ENCODE results near the gene PLCB3. TPM values are rescaled to one million over a fixed set of nuclear protein-coding genes. Genes with fewer than 3 reads are reported as not detected.

PLCB3 gene
- total RNA-seq, 3 donors from 2014 or later: 6.2 to 8.2 (median 6.4) TPM

- Mint-ChIP-seq H3K36me3 (ENCODE audit: insufficient read depth) (no peaks in the 10 kb centered on the region), H3K4me3 (peak overlapping the region; percentile 86), H3K9me3 (no peaks in the 10 kb centered on the region), H3K27me3 (ENCODE audit: low read depth) (no peaks in the 10 kb centered on the region), H3K4me1 (ENCODE audit: low read depth) (peaks cover 48% of the 10 kb centered on the region)
- ATAC-seq (no peak), DNase-seq (no peak)
Observed at GRCh38 chr11:64227405-64227956, 23.8 kb upstream of the PLCB3 start.

- no peaks in the 10 kb centered on the region for H3K27me3 Mint-ChIP-seq (ENCODE audit: low read depth)
- DNase-seq: no peak
- H3K4me1 Mint-ChIP-seq (ENCODE audit: low read depth): peaks cover 54% of the 10 kb centered on the region
- ATAC-seq: no peak
- H3K9me3 Mint-ChIP-seq: no peaks in the 10 kb centered on the region
- no peaks in the 10 kb centered on the region for H3K36me3 Mint-ChIP-seq (ENCODE audit: insufficient read depth)
- H3K4me3 Mint-ChIP-seq: peak overlapping the region; percentile 83
Observed at GRCh38 chr11:64229090-64229743, 22.1 kb upstream of the PLCB3 start.

DNA sequence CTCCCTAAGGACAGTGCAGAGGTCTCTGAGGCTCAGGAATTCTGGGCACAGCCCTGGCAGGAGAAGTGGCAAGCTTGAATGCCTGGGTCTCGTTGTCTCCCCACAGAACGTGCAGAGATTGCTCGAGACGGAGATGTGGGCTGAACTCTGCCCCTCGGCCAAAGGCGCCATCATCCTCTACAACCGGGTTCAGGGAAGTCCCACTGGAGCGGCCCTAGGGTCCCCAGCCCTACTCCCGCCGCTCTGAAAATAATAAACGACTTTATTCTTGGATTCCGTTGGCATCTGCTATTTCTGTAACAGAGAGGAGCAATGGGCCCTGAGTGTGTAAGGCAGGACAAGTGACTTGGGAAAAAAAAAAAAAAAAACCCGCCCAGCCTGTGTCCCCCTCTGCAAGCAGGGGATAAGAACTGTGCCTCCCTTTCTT, 21.6 kb upstream of the PLCB3 start:
- DNase-seq (no peak), ATAC-seq (no peak)
- peaks cover 53% of the 10 kb centered on the region for H3K4me1 Mint-ChIP-seq (ENCODE audit: low read depth)
- no peaks in the 10 kb centered on the region for H3K9me3 Mint-ChIP-seq
- H3K27me3 Mint-ChIP-seq (ENCODE audit: low read depth): no peaks in the 10 kb centered on the region
- H3K4me3 Mint-ChIP-seq: peak overlapping the region; percentile 83
- H3K36me3 Mint-ChIP-seq (ENCODE audit: insufficient read depth): no peaks in the 10 kb centered on the region

DNA sequence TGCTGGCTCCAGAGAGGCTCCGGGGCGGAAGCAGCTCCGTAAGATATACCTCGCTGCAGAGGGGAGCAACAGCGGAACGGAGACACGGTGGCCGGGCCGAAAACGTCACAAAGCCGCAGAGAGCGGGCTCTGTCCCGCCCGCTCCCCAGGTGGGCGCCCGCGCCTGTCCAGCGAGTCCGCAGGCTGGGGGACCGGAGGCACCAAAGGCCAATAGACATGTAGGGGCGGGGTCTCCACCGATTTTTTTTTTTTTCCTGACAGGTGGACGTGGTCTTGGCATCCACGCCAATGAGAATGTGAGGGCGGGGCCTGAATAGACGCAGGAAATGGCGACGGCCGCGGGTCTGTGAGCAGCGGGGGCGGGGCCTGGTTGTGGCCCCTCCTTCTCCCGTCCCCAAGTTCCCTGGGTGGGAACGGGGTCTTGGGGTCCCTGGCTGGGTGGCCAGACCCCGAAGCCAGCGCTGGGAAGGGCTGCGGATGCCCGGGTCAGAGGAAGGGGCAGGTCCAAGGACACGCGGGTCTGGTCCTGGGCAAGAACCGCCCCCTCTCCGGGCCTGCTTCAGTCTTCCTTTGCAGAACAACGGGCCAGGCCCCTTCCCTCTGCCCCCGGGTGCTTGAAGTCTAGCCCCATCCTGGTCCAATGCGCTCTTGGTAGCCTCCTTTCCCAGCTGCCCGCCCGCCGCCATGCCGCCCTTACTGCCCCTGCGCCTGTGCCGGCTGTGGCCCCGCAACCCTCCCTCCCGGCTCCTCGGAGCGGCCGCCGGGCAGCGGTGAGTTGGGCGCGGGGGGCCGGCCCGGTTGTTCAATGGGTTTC, 21.0 kb upstream of the PLCB3 start, which contains the start of gene DNAJC4:
Gene DNAJC4 (plus strand): TSS at position 378 of the 814 bp plus-strand sequence. CDS start 307 bp downstream, at position 685.
- Mint-ChIP-seq H3K27me3 (ENCODE audit: low read depth) (no peaks in the 10 kb centered on the region), H3K4me3 (peak within 1 kb of the TSS; percentile 83), H3K9me3 (no peaks in the 10 kb centered on the region), H3K4me1 (ENCODE audit: low read depth) (peaks cover 51% of the 10 kb centered on the region), H3K36me3 (ENCODE audit: insufficient read depth) (no peaks in the 10 kb centered on the region)
- ATAC-seq (peak; percentile 48 to 51), DNase-seq (peak; percentile 79)

GRCh38 chr11:64230985-64231365, 20.4 kb upstream of the PLCB3 start:
- no peak for ATAC-seq
- Mint-ChIP-seq H3K4me3 (peak overlapping the region; percentile 83), H3K36me3 (ENCODE audit: insufficient read depth) (no peaks in the 10 kb centered on the region), H3K27me3 (ENCODE audit: low read depth) (no peaks in the 10 kb centered on the region), H3K9me3 (no peaks in the 10 kb centered on the region), H3K4me1 (ENCODE audit: low read depth) (peaks cover 55% of the 10 kb centered on the region)
- DNase-seq: no peak

GRCh38 chr11:64231546-64231945, 19.8 kb upstream of the PLCB3 start:
- ATAC-seq: no peak
- no peaks in the 10 kb centered on the region for H3K9me3 Mint-ChIP-seq
- H3K36me3 Mint-ChIP-seq (ENCODE audit: insufficient read depth): no peaks in the 10 kb centered on the region
- H3K4me1 Mint-ChIP-seq (ENCODE audit: low read depth): peaks cover 55% of the 10 kb centered on the region
- DNase-seq: no peak
- H3K4me3 Mint-ChIP-seq: peak overlapping the region; percentile 83
- no peaks in the 10 kb centered on the region for H3K27me3 Mint-ChIP-seq (ENCODE audit: low read depth)

GRCh38 chr11:64232182-64232966, 19.0 kb upstream of the PLCB3 start:
- Mint-ChIP-seq H3K9me3 (no peaks in the 10 kb centered on the region), H3K4me3 (peak overlapping the region; percentile 33), H3K36me3 (ENCODE audit: insufficient read depth) (no peaks in the 10 kb centered on the region), H3K4me1 (ENCODE audit: low read depth) (peaks cover 48% of the 10 kb centered on the region), H3K27me3 (ENCODE audit: low read depth) (no peaks in the 10 kb centered on the region)
- DNase-seq (no peak), ATAC-seq (no peak)

DNA sequence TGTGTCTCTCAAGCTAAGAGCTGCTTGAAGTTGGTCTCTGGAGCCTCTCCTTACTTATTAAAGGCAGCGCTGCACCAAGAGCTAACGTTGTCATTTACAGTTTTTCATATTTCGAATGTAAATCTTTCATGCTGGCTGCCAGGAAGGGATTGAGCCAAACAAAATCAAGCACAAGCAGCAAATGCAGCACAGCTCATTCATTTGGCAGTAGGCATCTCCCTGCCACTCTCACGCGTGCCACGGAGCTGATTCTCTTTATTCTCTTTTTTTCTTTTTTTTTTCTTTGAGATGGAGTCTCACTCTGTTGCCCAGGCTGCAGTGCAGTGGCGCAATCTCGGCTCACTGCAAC, 18.4 kb upstream of the PLCB3 start:
- Mint-ChIP-seq H3K36me3 (ENCODE audit: insufficient read depth) (no peaks in the 10 kb centered on the region), H3K9me3 (no peaks in the 10 kb centered on the region), H3K27me3 (ENCODE audit: low read depth) (no peaks in the 10 kb centered on the region), H3K4me1 (ENCODE audit: low read depth) (peaks cover 44% of the 10 kb centered on the region), H3K4me3 (peak overlapping the region; percentile 72)
- DNase-seq (no peak), ATAC-seq (no peak)

GRCh38 chr11:64233913-64234586, 17.3 kb upstream of the PLCB3 start, which contains the start of gene VEGFB:
Gene VEGFB, plus strand, starts transcription at chr11:64234584. Its CDS starts 250 bp downstream, at chr11:64234834.
- Mint-ChIP-seq H3K36me3 (ENCODE audit: insufficient read depth) (no peaks in the 10 kb centered on the region), H3K9me3 (no peaks in the 10 kb centered on the region), H3K27me3 (ENCODE audit: low read depth) (no peaks in the 10 kb centered on the region), H3K4me3 (peak within 1 kb of the TSS; percentile 83), H3K4me1 (ENCODE audit: low read depth) (peaks cover 38% of the 10 kb centered on the region)
- ATAC-seq (peak; percentile 60 to 61), DNase-seq (peak; percentile 71)

DNA sequence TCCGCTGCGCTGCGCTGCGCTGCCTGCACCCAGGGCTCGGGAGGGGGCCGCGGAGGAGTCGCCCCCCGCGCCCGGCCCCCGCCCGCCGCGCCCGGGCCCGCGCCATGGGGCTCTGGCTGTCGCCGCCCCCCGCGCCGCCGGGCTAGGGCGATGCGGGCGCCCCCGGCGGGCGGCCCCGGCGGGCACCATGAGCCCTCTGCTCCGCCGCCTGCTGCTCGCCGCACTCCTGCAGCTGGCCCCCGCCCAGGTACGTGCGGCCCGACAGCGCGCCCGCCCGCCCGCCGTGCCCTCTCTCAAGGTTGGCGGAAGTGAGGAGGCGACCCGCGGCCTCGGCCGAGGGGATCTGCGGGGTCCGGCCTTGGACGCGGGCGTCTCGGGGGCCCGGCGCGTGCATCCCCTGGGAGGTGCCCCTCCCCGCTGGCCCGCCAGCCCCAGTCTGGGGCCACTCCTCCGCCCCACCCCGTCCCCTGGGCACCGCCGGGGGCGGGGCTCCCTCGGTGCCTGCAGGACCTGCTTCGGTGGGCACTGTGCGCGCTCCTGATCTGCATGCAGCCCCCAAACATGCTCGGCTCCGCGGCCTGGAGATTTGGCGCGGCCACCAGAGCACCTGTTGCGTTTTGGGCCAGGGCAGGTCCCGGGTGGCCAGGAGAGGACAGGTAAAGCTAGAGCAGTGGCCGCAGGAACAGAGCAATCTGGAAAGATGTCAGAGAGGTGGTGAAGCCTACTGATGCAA, 16.5 kb upstream of the PLCB3 start:
- Mint-ChIP-seq H3K9me3 (no peaks in the 10 kb centered on the region), H3K4me1 (ENCODE audit: low read depth) (peaks cover 33% of the 10 kb centered on the region), H3K4me3 (peak overlapping the region; percentile 83), H3K27me3 (ENCODE audit: low read depth) (no peaks in the 10 kb centered on the region), H3K36me3 (ENCODE audit: insufficient read depth) (no peaks in the 10 kb centered on the region)
- peak; percentile 66 for ATAC-seq
- DNase-seq: no peak

DNA sequence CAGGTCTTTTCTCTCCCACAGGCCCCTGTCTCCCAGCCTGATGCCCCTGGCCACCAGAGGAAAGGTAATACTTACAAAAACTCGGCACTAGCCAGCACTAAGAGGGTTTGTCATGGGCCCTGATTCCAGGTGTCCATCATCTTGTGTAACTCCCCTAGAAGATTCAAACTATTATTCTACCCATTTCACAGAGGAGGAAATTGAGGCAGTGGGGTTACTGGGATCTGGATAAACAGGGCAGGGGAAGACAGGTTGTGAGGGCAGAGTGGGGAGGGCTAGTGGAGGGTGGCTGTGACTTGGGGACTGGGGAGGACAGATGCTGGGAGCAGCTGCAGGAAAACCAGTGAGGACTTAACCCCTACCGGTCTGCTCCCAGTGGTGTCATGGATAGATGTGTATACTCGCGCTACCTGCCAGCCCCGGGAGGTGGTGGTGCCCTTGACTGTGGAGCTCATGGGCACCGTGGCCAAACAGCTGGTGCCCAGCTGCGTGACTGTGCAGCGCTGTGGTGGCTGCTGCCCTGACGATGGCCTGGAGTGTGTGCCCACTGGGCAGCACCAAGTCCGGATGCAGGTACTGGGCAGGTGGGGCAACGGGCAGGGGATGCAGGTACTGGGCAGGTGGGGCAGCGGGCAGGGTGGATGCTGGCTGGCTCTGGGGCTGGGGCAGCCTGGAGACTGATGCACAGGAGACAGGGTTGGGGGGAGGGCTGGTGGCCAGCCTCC, 15.7 kb upstream of the PLCB3 start:
- Mint-ChIP-seq H3K4me1 (ENCODE audit: low read depth) (peaks cover 37% of the 10 kb centered on the region), H3K9me3 (no peaks in the 10 kb centered on the region), H3K27me3 (ENCODE audit: low read depth) (no peaks in the 10 kb centered on the region), H3K36me3 (ENCODE audit: insufficient read depth) (peaks cover 2% of the 10 kb centered on the region), H3K4me3 (peak overlapping the region; percentile 83)
- DNase-seq (no peak), ATAC-seq (no peak)

GRCh38 chr11:64237484-64237951, 13.8 kb upstream of the PLCB3 start:
- no peaks in the 10 kb centered on the region for H3K9me3 Mint-ChIP-seq
- H3K4me3 Mint-ChIP-seq: no peak overlapping the region
- DNase-seq: no peak
- H3K27me3 Mint-ChIP-seq (ENCODE audit: low read depth): no peaks in the 10 kb centered on the region
- peaks cover 2% of the 10 kb centered on the region for H3K36me3 Mint-ChIP-seq (ENCODE audit: insufficient read depth)
- ATAC-seq: no peak
- peaks cover 30% of the 10 kb centered on the region for H3K4me1 Mint-ChIP-seq (ENCODE audit: low read depth)
